ENCODE data around the gene GIT2.

GRCh38 chr12:109951136-109951535 is 45.0 kb downstream of the GIT2 start:
- TF ChIP-seq PATZ1 (CRISPR knock-in tag; IDR thresholded peaks at IDR 0.05; ENCODE audit: borderline replicate concordance) (no peak), BACH2 (CRISPR knock-in tag; IDR thresholded peaks at IDR 0.05; ENCODE audit: borderline replicate concordance) (no peak), ARNTL (CRISPR knock-in tag; IDR thresholded peaks at IDR 0.05; ENCODE audit: borderline replicate concordance, low read depth) (no peak), ZFP30 (CRISPR knock-in tag; IDR thresholded peaks at IDR 0.05) (no peak), POU6F1 (CRISPR knock-in tag; IDR thresholded peaks at IDR 0.05; ENCODE audit: borderline replicate concordance, low read depth) (no peak), CSRNP3 (CRISPR knock-in tag; IDR thresholded peaks at IDR 0.05) (no peak), OSR1 (CRISPR knock-in tag; IDR thresholded peaks at IDR 0.05) (no peak)

Data from SK-N-SH treated with all-trans-retinoic acid at 6 μM for 48 hours (cell line).